Ascending aorta (tissue), 2 donors: ENCODE data around the gene FAM162A. TPM values are rescaled to one million over a fixed set of nuclear protein-coding genes. Genes with fewer than 3 reads are reported as not detected.
A peak's percentile ranks its signal among the peaks of the same experiment; 100 is the strongest.

ENCODE experiments used
- DNase-seq, 2 donors: peaks; one replicate each; pipeline ENCODE4 v3.0.0-alpha.2; 2019; ENCODE audit warnings: low spot score in 2 of 2
- H3K27ac ChIP-seq, 2 donors: fragments of 200-600 bp; sonication (generic); one replicate each; pipeline ENCODE4 v1.5.1; 2016 to 2017; ENCODE audit warnings: mild to moderate bottlenecking in 1 of 2
- H3K27me3 ChIP-seq: fragments of 200-600 bp; sonication (generic); one replicate; pipeline ENCODE4 v1.5.1; 2017
- H3K36me3 ChIP-seq, 2 donors: fragments of 200-600 bp; sonication (generic); one replicate each; pipeline ENCODE4 v1.5.1; 2016
- H3K4me1 ChIP-seq, 2 donors: fragments of 200-600 bp; sonication (generic); one replicate each; pipeline ENCODE4 v1.5.1; 2016 to 2017; ENCODE audit warnings: mild to moderate bottlenecking in 1 of 2
- H3K4me3 ChIP-seq, 2 donors: fragments of 200-600 bp; sonication (generic); one replicate each; pipeline ENCODE4 v1.5.1; 2016 to 2017; ENCODE audit warnings: mild to moderate bottlenecking in 1 of 2
- H3K9me3 ChIP-seq, 2 donors: fragments of 200-600 bp; sonication (generic); one replicate each; pipeline ENCODE4 v1.5.1; 2016
- intact Hi-C: fragments of 100-400 bp; cut with DNase I; formaldehyde crosslinking; loops from one replicate; pipeline ENCODE4 v1.15.1; 2023
- total RNA-seq: library from RNA; depleted of rRNA; stranded (reverse); fragments of >200 nt; gene quantifications from one replicate; pipeline ENCODE4 v1.1.0, GENCODE V29; 2016
- TF ChIP-seq, protein P1 (sequence below), 3 experiments: fragments of 200-600 bp in 2 of 3; fragments of 450-650 bp in 1 of 3; sonication (generic) in 2 of 3; IDR thresholded peaks; one replicate each; pipeline ENCODE4 v1.5.1; 2016 to 2019; ENCODE audit warnings: antibody characterized with exemption in 3 of 3, mild to moderate bottlenecking in 1 of 3, moderate library complexity in 1 of 3

The FAM162A gene
- total RNA-seq, 1 donor from 2014 or later: 17.1 TPM

DNA sequence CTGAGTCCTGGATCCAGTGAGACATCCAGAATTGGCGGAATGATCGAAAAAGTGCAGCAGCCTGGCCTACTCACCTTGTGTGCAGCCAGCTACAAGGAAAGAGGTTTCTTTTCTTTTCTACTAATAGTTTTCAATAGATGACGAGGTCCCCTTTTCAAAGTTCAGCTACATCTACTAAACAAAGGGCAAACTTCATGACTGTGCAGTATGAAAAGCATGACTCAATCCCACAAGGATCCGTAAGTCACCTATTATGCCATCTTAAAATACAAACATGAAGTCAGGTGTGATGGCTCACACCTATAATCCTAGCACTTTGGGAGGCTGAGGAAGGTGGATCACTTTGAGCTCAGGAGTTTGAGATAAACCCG, 17.6 kb upstream of the FAM162A start:
- Histone ChIP-seq H3K9me3 (no peaks in the 10 kb centered on the region), H3K4me3 (no peak overlapping the region), H3K27me3 (no peaks in the 10 kb centered on the region), H3K36me3 (peaks cover 40 to 52% of the 10 kb centered on the region in 2 donors), H3K27ac (no peak overlapping the region), H3K4me1 (no peaks in the 10 kb centered on the region)
- intact Hi-C loops: no loop called here
- DNase-seq: no peak
- TF ChIP-seq, protein P1, sequence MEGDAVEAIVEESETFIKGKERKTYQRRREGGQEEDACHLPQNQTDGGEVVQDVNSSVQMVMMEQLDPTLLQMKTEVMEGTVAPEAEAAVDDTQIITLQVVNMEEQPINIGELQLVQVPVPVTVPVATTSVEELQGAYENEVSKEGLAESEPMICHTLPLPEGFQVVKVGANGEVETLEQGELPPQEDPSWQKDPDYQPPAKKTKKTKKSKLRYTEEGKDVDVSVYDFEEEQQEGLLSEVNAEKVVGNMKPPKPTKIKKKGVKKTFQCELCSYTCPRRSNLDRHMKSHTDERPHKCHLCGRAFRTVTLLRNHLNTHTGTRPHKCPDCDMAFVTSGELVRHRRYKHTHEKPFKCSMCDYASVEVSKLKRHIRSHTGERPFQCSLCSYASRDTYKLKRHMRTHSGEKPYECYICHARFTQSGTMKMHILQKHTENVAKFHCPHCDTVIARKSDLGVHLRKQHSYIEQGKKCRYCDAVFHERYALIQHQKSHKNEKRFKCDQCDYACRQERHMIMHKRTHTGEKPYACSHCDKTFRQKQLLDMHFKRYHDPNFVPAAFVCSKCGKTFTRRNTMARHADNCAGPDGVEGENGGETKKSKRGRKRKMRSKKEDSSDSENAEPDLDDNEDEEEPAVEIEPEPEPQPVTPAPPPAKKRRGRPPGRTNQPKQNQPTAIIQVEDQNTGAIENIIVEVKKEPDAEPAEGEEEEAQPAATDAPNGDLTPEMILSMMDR (IDR thresholded peaks at IDR 0.05): no peak

DNA sequence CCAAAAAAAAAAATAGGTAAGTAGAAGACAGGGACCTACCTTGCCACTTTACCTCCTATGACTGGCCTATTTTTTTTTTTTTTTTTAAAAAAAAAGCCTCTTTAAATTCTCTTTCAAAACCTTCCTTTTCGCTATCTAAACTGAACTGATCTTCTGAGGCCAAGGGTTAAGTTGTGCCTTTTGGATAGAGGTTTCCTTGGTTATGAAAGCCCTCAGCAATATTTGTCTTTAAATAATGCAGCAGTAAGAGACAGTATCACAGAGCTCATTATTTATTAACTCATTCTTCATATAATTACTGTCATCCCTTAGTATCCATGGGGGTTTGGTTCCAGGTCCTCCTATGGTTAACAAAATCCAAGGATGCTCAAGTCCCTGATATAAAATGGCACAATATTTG, 9.9 kb upstream of the FAM162A start:
- Histone ChIP-seq H3K27me3 (no peaks in the 10 kb centered on the region), H3K27ac (no peak overlapping the region), H3K9me3 (no peaks in the 10 kb centered on the region), H3K4me1 (no peaks in the 10 kb centered on the region), H3K4me3 (no peak overlapping the region), H3K36me3 (peaks cover 0 to 11% of the 10 kb centered on the region in 2 donors)
- DNase-seq: no peak
- TF ChIP-seq, protein P1 (IDR thresholded peaks at IDR 0.05): no peak
- intact Hi-C loops: no loop called here

DNA sequence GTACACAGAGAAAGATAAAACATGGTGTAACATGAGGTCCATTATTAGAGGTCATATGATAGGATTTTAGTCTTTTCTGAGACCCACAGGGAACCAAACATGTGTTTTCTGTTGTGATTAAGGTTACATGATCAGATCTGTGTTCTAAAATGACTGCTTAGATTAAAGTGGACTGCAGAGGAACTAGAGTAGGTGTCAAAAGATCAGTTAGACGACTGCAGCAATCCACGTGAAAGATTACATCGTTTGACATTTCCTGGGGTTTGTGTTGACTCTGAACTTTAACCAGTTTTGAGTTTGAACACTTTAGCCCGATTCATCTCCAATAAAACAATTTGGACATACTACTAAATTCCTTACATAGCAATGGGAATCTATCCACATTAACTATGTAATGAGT, 6.0 kb upstream of the FAM162A start:
- H3K27ac ChIP-seq: no peak overlapping the region
- intact Hi-C loops: no loop called here

DNA sequence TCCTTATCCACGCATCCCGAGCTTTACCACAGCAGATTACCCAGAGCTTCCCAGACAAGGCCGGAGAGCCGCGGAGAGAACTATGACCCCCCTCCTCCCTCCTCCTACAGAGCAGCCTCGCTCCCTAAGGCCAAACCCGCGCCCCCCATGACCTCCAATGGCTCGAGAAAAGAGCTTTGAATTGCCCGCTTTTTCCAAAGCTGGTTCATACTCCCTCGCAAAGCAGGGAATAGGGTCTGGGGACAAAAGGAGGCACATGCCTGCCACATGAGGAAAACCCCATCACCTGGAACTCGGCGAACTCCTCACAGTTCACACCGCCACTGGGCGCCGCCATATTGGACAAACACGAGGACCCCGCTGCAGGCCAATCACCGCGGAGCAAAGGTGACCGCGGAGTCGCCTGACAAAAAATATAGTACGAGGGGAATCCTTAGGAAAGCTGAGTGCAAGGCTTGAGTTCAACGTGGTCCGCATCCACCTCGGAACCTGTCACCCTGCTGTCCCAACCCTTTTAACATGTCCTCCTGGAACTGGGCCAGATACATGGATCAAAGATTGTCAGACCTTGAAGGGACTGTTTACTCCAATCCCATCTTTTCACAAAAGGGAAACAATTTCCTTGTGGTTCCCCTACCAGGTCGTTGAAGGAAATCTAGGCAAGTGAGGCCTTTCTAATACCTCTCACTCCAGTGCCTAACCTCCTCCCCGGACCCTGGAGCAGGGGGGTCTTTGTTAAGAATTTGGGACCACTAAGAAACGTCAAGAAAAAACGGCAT, 905 bp upstream of the FAM162A start, which contains the start of gene MIX23:
TSS of gene MIX23 (minus strand) at position 344 of the 779 bp plus-strand sequence. CDS start at position 337, 7 bp downstream.
- H3K4me3 ChIP-seq: peak within 1 kb of the TSS; percentile 73 to 76
- peak; percentile 49 to 90 for DNase-seq
- H3K36me3 ChIP-seq: no peaks in the 10 kb centered on the region
- H3K9me3 ChIP-seq: no peaks in the 10 kb centered on the region
- H3K27me3 ChIP-seq: no peaks in the 10 kb centered on the region
- TF ChIP-seq, protein P1 (IDR thresholded peaks at IDR 0.05): no peak
- H3K27ac ChIP-seq: peak within 1 kb of the TSS; percentile 82 to 90
- peaks cover 0 to 6% of the 10 kb centered on the region in 2 donors for H3K4me1 ChIP-seq
- intact Hi-C loops: loop anchor here (10.0 kb wide), 3 partner anchors 132 to 838 kb away; partner anchors contain the start of genes KPNA1 and POLQ

More for the DNA sequence above, 6.0 kb upstream of the FAM162A start:
- Histone ChIP-seq H3K4me1 (peaks cover 0 to 3% of the 10 kb centered on the region in 2 donors), H3K9me3 (no peaks in the 10 kb centered on the region), H3K27me3 (no peaks in the 10 kb centered on the region), H3K4me3 (no peak overlapping the region), H3K36me3 (no peaks in the 10 kb centered on the region)
- DNase-seq: no peak
- TF ChIP-seq, protein P1 (IDR thresholded peaks at IDR 0.05): no peak

DNA sequence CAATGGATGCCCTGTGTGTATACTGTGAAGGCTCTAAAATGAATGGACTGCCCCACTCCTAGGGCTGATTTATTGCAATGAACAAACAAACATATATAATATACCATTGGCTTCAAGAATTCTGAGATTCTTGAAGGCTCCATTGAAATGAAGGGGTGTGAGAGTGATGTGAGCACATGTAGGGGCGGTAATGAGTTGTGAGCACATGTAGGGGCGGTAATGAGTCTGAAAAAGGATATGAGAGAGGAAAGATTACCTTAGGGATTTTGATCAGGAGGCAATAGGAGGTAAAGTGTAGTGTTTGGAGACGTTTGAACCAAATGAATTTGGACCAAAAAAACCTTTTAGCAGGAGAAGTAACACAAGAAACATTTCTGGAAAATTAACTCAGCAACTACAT, 3.7 kb downstream of the FAM162A start:
- Histone ChIP-seq H3K4me1 (peaks cover 0 to 3% of the 10 kb centered on the region in 2 donors), H3K27me3 (no peaks in the 10 kb centered on the region), H3K9me3 (no peaks in the 10 kb centered on the region), H3K27ac (no peak overlapping the region), H3K36me3 (no peaks in the 10 kb centered on the region), H3K4me3 (no peak overlapping the region)
- intact Hi-C loops: loop anchor here (10.0 kb wide), 3 partner anchors 127 to 843 kb away; partner anchors contain the start of genes KPNA1 and POLQ
- DNase-seq: no peak
- TF ChIP-seq, protein P1 (IDR thresholded peaks at IDR 0.05): no peak
